H7 (cell line): ENCODE measurements around the gene P2RY6. TPM values are rescaled to one million over a fixed set of nuclear protein-coding genes. Genes with fewer than 3 reads are reported as not detected.

Experiments used
- DNase-seq: peaks from one replicate; pipeline ENCODE4 v3.0.0; 2012
- H3K27me3 ChIP-seq: 2 replicates; pipeline ENCODE4 v1.6.0; 2011; ENCODE audit warnings: mild to moderate bottlenecking, low read length; ENCODE audit not compliant: control insufficient read depth, insufficient read depth
- H3K36me3 ChIP-seq: replicated peaks from 2 replicates; pipeline ENCODE4 v1.5.1; 2011; ENCODE audit warnings: low read length; ENCODE audit not compliant: control insufficient read depth, insufficient read depth
- H3K4me3 ChIP-seq: 2 replicates; pipeline ENCODE4 v1.5.1; 2011; ENCODE audit warnings: low read depth, mild to moderate bottlenecking, control low read depth, low read length, moderate library complexity; ENCODE audit not compliant: insufficient read depth
- total RNA-seq: library from RNA; depleted of rRNA; stranded (reverse); fragments of >200 nt; shearing (Covaris generic); gene quantifications from 2 replicates; pipeline ENCODE4 v1.2.3, GENCODE V29; 2014

Gene P2RY6
- total RNA-seq, 1 experiment from 2014 or later = 0.66 TPM

DNA sequence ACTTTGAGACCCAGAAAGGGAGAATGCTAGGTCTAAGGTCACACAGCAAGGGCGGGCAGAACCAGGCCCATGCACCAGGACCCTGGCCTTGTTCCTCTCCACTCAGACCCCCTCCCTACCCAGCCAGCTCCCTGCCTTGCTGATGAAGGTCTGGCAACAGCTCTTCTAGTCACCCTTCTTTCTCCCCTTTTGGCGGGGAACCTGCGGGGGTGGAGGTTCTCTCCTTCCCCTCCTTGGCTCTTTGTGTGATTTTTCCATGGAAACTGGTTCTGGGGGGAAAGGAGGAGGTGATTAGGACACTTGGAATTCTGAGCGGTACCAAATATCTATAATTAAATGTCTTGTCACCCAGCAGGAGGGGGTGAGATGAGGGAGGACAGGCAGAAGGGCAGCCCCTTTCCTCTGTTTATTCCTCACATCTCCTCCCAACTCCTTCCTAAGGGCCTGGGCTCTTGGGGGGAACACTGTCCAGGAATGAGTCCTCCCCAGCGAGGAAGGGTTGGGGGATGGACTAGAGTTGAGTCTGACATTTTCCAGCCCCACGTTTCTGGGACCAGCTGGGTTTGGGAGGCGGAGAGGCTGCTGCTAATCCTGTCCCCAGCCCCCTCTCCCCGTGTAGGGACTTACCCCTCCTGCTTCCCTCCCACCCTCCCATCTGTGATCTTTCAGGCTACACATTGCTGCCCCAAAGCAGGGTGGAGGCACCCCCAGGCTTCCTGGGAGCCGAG is 43.3 kb downstream of the P2RY6 start:
- no peak for DNase-seq
- no peak overlapping the region for H3K4me3 ChIP-seq
- H3K27me3 ChIP-seq = peaks cover 3% of the 10 kb centered on the region; the same call in 1 of the 2 replicates
- peaks cover 2% of the 10 kb centered on the region; the same call in 1 of the 2 replicates for H3K36me3 ChIP-seq

DNA sequence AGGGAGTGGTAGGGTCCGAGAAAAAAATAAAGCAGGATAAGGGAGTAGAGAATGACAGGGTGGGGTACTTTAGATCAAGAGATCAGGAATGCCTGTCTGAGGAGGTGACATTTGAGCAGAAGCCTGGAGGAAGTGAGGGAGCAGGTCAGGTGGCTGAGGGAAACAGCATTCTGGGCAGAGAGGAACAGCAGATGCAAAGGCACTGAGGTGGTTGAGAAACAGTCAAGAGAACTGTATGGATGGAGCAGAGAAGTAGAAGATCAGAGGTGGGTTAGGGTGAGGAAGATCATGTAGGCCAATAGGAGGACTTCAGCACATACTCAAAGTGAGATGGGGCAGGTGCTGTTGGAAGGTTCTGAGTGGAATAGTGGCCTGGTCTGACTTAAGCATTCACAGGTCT is 44.3 kb downstream of the P2RY6 start:
- no peak for DNase-seq
- peaks cover 2% of the 10 kb centered on the region; the same call in 1 of the 2 replicates for H3K36me3 ChIP-seq
- no peaks in the 10 kb centered on the region; the same call in 1 of the 2 replicates for H3K27me3 ChIP-seq
- no peak overlapping the region for H3K4me3 ChIP-seq

DNA sequence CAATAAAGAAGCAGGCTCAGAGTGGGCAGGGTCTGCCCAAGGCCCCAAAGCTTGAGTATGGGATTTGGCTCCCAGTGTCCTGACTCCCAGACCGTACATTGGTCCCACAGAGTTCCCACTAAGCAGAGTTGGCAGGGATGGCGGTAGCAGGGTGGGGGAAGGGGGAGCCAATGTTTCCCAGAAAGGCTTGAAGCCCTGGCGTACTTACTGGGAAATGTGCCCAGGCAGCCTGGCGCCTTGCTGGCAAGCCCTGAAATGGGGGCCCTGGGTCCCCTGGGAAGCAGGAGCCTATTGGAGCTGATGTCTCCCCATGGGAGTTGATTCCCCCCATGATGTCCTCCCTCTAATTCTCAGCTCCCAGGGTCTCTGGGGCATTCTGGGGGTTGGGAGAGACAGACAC is 45.2 kb downstream of the P2RY6 start:
- Histone ChIP-seq H3K27me3 (no peaks in the 10 kb centered on the region; the same call in 1 of the 2 replicates), H3K36me3 (no peaks in the 10 kb centered on the region), H3K4me3 (no peak overlapping the region)
- DNase-seq = no peak

DNA sequence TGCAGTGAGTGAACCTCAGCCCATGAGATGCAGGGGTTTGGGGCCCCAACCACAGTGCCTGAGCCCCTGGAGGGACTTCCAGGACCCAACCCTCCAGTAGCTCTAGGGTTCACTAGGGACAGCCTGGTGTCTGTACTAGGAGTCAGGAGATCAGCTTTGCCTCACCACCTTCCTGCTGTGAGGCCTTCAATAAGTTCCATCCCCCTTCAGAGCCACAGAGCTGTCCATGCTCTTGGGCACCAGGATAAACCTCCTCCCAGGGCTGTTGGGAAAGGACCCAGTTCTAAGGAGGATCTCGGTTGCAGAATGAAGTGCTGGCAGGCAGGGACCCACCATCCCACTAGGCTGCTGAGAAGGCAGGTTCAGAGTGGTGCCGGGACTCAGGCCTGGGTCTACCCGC is 45.7 kb downstream of the P2RY6 start:
- no peak for DNase-seq

DNA sequence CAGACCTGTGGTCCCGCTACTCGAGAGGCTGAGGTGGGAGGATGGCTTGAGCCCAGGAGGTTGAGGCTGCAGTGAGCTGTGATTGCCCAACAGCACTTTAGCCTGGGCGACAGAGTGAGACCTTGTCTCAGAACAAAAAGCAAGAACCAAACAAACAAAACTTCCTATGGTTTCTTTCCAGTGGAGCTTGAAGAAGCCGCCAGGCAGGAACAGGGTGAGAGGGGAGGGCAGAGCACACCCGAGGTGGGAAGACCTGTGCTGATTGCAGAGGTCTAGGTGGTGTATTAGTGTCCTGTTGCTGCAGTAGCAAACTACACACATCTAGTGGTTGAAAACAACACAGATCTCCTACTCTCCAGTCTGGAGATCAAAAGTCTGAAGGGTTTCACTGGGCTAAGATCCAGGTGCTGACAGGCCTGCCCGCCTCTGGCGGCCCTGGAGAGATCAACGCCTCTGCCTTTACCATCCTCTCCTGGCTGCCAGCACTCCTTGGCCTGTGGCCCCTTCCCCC is 46.4 kb downstream of the P2RY6 start:
- no peaks in the 10 kb centered on the region; the same call in 1 of the 2 replicates for H3K27me3 ChIP-seq
- DNase-seq = no peak
- H3K36me3 ChIP-seq = no peaks in the 10 kb centered on the region
- H3K4me3 ChIP-seq = no peak overlapping the region

More for the DNA sequence above, 45.7 kb downstream of the P2RY6 start:
- Histone ChIP-seq H3K27me3 (no peaks in the 10 kb centered on the region; the same call in 1 of the 2 replicates), H3K4me3 (no peak overlapping the region), H3K36me3 (no peaks in the 10 kb centered on the region)

DNA sequence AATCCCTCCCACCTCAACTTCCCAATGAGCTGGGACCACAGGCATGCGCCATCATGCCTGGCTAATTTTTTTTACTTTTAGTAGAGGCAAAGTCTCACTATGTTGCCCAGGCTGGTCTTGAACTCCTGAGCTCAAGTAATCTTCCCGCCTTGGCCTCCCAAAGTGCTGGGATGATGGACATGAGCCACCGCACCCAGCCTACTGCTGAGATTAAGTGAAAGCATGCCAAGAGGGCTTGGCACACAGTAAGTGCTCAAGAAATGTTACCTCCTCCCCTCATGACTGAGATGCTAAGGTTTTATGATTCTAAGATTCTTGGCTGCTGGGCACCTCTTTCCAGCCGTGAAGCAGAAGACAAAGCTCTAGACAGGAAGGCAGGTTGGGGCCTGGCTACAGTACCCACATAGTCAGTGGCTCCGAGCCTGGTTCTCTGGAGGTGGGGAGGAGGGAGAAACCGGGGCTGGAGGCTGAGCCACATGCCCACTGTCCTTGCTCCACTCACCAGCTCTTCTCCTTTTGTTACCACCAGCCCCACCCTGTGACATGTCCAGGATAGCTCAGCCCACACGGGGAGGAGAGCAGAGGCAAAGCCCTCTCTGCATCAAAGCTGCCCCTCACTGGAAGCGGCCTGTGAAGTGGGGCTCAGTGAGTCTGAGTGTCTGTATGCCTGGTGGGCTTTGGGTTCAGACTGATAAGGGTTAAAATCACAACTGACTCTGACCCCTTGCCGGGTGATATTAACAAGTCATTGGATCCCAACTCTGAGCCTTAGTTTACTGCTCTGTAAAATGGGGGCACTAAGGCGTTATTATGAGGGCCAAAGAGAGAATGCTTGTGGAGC is 48.8 kb downstream of the P2RY6 start:
- H3K27me3 ChIP-seq = no peaks in the 10 kb centered on the region; the same call in 1 of the 2 replicates
- H3K36me3 ChIP-seq = no peaks in the 10 kb centered on the region; the same call in 1 of the 2 replicates
- H3K4me3 ChIP-seq = no peak overlapping the region
- DNase-seq = no peak

DNA sequence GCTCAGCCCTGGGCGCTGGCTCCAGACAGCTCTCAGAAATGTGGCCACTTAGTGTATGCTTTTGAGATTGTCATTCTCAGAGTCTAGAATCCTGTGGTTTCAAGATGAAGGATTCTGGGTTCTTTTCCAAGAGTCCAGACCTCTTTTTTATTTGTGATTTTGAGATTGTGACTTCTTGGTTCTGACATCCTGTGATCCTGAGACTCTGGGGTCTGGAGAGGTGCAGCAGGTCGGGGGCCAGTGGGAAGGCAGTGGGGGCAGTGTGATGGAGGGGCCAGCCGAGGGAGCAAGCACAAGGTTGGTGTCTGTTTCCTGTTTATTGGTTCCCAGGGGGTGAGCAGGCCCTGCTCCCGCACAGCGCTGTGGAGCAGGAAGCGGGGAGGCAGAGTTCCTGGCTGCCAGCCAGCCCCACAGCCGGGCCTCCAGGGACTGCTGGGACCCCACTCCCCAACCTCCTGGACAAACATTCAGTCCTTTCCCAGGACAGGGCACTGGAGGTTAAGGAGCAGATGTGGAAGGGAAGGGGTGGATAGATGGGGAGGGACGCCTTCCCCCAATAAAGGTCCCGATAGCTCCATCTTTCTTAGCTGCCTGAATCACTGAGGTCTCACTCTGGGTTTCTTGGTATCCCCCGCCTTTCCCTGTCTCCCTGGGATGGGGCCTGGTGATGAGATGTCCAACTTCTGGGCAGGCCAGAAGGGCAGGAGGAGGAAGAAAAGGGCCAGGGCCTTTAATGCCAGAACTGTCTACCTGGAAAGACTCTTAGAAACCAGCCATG is 49.7 kb downstream of the P2RY6 start:
- Histone ChIP-seq H3K36me3 (no peaks in the 10 kb centered on the region; the same call in 1 of the 2 replicates), H3K27me3 (no peaks in the 10 kb centered on the region; the same call in 1 of the 2 replicates), H3K4me3 (no peak overlapping the region)
- peak; percentile 70 for DNase-seq

DNA sequence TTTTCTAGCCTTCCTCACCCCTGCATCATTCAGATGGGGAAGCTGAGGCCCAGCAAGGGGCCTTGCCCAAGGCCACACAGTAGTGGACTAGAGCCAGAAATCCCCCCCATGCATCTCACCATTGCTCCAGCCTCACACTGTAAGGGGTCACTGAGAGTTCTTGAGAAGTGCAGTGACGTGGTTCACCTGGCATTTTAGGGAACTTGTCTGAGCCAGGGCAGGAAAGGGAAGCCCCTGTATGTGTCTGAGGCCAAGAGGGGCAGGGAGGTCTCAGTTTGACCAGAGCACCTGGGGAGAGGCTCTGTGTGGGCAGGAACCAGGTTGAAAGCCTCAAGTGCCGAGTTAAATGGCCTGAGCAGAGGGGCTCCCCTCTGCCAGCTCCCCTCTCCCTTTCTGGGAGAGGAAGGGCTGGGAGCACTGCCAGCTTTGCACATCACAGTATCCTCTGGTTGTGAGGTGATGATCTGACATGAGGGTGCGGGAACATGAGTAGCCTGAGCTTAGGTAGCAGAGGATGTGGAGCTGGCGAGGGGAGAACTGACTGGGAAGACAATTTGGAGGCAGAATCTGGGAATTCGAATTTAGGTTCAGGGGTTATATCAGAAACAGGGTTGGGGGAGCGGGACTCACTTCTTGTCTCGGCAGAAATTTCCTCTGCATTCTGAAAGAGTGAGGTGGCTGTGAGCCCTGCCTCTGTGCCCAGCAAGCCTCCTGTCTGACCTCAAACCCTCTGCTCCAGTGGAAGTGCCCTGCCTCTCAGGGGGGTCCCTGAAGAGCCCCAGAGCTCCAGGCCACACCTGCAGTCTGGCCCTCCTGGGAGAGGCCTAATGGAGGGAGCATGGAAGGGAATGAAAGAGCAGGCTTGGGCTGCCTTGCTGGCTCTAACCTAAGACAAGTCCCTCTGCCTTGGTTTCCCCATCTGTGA is 50.5 kb downstream of the P2RY6 start:
- no peak overlapping the region for H3K4me3 ChIP-seq
- H3K36me3 ChIP-seq = no peaks in the 10 kb centered on the region; the same call in 1 of the 2 replicates
- peak; percentile 46 for DNase-seq
- no peaks in the 10 kb centered on the region; the same call in 1 of the 2 replicates for H3K27me3 ChIP-seq

DNA sequence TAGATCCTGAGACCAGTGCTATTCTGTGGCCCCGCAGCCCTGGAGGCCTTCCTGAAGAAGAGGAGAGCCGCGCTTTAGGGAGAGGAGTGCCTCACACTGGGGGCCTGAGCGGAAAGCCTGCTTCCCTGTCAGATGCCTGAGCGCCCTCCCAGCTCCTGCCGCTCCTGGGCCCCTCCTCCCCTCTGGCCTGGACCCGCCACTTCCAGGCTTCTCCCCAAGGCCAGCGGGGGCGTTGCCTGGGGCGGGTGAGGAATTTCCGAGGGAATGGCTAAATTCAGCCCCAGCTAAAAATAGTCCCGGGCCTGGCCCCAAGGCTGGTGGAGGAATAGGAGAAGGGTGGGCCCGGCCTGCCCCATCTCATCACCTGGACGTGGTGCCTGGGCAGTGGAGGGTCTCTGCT is 51.3 kb downstream of the P2RY6 start:
- Histone ChIP-seq H3K36me3 (no peaks in the 10 kb centered on the region; the same call in 1 of the 2 replicates), H3K27me3 (no peaks in the 10 kb centered on the region; the same call in 1 of the 2 replicates), H3K4me3 (no peak overlapping the region)
- DNase-seq = peak; percentile 96

DNA sequence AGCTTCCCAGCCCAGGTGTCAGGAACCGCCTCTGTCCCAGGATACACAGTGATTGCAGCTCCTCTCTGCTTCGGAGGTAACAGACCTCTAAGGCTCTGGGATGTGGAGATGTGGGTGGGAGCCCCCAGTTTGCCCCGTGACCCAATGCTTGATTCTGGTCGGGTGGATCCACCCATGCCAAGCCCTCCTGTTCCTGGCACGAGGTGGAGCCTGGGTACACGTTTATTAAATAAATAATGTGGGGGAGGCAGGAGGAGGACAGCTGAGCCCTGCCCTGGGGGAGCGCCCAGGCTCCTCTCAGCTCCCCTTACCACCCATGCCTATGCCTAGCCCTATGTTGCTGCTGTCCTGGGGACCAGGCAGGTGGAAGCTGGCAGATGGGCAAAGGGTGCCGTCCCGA is 52.0 kb downstream of the P2RY6 start:
- Histone ChIP-seq H3K36me3 (no peaks in the 10 kb centered on the region; the same call in 1 of the 2 replicates), H3K4me3 (no peak overlapping the region), H3K27me3 (no peaks in the 10 kb centered on the region; the same call in 1 of the 2 replicates)
- no peak for DNase-seq

DNA sequence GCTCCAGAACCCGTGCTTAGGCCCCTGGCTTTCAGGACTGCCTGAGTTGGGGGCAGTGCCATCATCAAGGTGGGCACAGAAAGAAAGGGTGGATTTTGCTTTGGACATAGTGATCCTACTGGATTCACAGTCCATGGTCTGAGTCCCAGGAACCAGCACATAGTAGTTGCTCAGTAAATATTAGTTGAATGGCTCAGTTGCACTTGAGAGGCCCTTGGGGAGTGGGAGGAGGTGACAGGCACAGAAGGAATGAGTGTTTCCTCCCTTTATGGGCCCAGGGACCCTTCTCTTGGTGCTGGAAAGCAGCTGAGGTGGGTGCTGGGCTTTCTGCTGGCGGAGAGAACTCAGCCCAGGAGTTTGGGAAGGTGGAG is 52.5 kb downstream of the P2RY6 start:
- DNase-seq = no peak
- Histone ChIP-seq H3K4me3 (no peak overlapping the region), H3K36me3 (no peaks in the 10 kb centered on the region; the same call in 1 of the 2 replicates), H3K27me3 (no peaks in the 10 kb centered on the region; the same call in 1 of the 2 replicates)

DNA sequence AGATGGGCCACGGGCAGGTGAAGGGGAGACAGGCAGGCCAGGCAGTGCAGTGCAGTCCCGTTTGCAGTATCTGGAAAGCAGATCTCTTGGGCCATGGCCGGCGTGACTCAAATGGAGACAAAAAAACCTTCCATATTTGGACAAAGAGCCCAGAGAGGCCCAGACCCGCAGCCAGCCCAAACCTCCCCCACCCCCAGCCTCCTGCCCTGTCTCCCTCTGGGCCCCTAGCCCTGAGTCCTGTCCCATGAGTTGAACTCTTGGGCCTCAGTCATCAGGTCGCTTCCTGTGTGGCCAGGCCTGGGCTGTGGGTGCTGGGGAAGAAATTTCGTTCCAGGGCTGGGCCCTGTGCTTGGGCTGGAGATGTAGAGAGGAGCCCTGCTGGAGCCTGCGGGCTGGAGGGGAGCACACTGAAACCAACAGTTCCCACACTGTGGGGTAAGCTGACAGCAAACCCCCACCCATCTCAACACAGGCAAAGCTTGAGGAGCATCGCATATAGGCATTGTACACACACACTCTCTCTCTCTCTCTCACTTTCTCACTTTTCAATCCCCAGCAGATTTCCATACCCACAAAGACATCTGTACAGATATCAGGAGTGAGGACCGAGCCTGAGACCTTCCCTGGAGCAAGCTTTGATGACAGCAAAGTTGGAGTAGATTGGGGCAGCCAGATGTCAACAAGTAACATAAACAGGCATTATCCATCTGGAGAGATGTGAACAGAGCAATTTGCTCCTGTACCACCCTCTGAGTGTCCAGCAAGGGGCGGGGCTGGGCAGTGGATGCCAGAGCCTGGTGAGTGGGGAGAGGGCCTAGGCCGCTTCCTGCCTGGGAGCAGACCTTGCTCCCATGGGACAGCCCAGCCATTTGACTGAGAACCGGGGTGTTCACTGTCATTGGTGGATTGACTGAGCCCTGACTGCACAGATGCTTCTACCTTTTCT is 53.2 kb downstream of the P2RY6 start:
- H3K36me3 ChIP-seq = no peaks in the 10 kb centered on the region; the same call in 1 of the 2 replicates
- no peak for DNase-seq
- no peaks in the 10 kb centered on the region; the same call in 1 of the 2 replicates for H3K27me3 ChIP-seq
- no peak overlapping the region for H3K4me3 ChIP-seq
